ENCODE data around the gene GPR153. TPM values are rescaled to one million over a fixed set of nuclear protein-coding genes. Genes with fewer than 3 reads are reported as not detected.
A peak's percentile ranks its signal among the peaks of the same experiment; 100 is the strongest.

Gene GPR153
- total and polyA plus RNA-seq, 2 of the 8 experiments (the other 6 are each of a cell fraction or from before 2014, with no cell fraction given) = 5.7 to 8.1 TPM

GRCh38 chr1:6245869-6246496 lies 14.9 kb downstream of the GPR153 start (continued):
- TF ChIP-seq HDAC6 (IDR thresholded peaks at IDR 0.05; ENCODE audit: low read depth, low read length) (no peak), KDM4A (IDR thresholded peaks at IDR 0.05; ENCODE audit: low read depth, low read length, severe bottlenecking) (peak; percentile 9), MAX (IDR thresholded peaks at IDR 0.05) (peak; percentile 44; the same call in 1 of the 2 replicates), CBX8 (IDR thresholded peaks at IDR 0.05; ENCODE audit: borderline replicate concordance, low read depth, low read length) (no peak), TEAD4 (IDR thresholded peaks at IDR 0.05; ENCODE audit: low read depth, low read length) (0 out of 2 replicates have a peak, but pooled peaks have one; percentile 6), RNF2 (IDR thresholded peaks at IDR 0.05; ENCODE audit: borderline replicate concordance, low read depth, low read length, missing control alignments, poor library complexity, severe bottlenecking) (no peak), EGR1 (IDR thresholded peaks at IDR 0.05; ENCODE audit: borderline replicate concordance, low read depth, low read length) (peak; percentile 52; the same call in 1 of the 2 replicates), BACH1 (IDR thresholded peaks at IDR 0.05; ENCODE audit: low read length) (0 out of 2 replicates have a peak, but pooled peaks have one; percentile 28)

Data from H1 (cell line).